H9 (cell line): ENCODE results near the gene GNLY. TPM values are rescaled to one million over a fixed set of nuclear protein-coding genes. Genes with fewer than 3 reads are reported as not detected.

Experiments used
- DNase-seq: peaks from one replicate; pipeline ENCODE4 v3.0.0-alpha.2; 2017
- H2AFZ ChIP-seq: one replicate; pipeline ENCODE4 v1.6.1; 2013; ENCODE audit warnings: mild to moderate bottlenecking, low read length, control low read depth, moderate library complexity
- H2AK5ac ChIP-seq: 2 replicates; pipeline ENCODE4 v1.6.1; 2013; ENCODE audit warnings: low read length, control low read depth, mixed read lengths; ENCODE audit not compliant: insufficient read length
- H2BK120ac ChIP-seq: one replicate; pipeline ENCODE4 v1.6.1; 2013; ENCODE audit warnings: low read depth, mild to moderate bottlenecking, low read length, control low read depth, inconsistent platforms; ENCODE audit not compliant: poor library complexity, severe bottlenecking
- H2BK12ac ChIP-seq: 2 replicates; pipeline ENCODE4 v1.6.1; 2013; ENCODE audit warnings: low read length, control low read depth, mixed read lengths, low read depth; ENCODE audit not compliant: insufficient read length
- H2BK15ac ChIP-seq: 2 replicates; pipeline ENCODE4 v1.6.1; 2013; ENCODE audit warnings: low read depth, low read length, control low read depth
- H2BK20ac ChIP-seq: one replicate; pipeline ENCODE4 v1.6.1; 2013; ENCODE audit warnings: low read depth, mild to moderate bottlenecking, low read length, control low read depth, inconsistent platforms; ENCODE audit not compliant: poor library complexity, severe bottlenecking
- H2BK5ac ChIP-seq: 2 replicates; pipeline ENCODE4 v1.6.1; 2013; ENCODE audit warnings: low read length, control low read depth, mixed read lengths; ENCODE audit not compliant: insufficient read length
- H3K14ac ChIP-seq: 2 replicates; pipeline ENCODE4 v1.6.1; 2013; ENCODE audit warnings: low read length, control low read depth; ENCODE audit not compliant: insufficient read depth
- H3K18ac ChIP-seq: 2 replicates; pipeline ENCODE4 v1.6.1; 2013; ENCODE audit warnings: low read depth, mild to moderate bottlenecking, mixed read lengths, low read length, control low read depth; ENCODE audit not compliant: insufficient read length
- H3K23ac ChIP-seq: 2 replicates; pipeline ENCODE4 v1.6.1; 2013; ENCODE audit warnings: low read length, control low read depth, mixed read lengths, low read depth; ENCODE audit not compliant: insufficient read length
- H3K23me2 ChIP-seq: 2 replicates; pipeline ENCODE4 v1.6.1; 2013; ENCODE audit warnings: low read depth, mild to moderate bottlenecking, mixed read lengths, low read length, control low read depth; ENCODE audit not compliant: insufficient read length, poor library complexity, severe bottlenecking
- H3K27ac ChIP-seq: 2 replicates; pipeline ENCODE4 v1.5.1; 2013; ENCODE audit warnings: low read length, control low read depth, mixed read lengths, low read depth; ENCODE audit not compliant: insufficient read length
- H3K27me3 ChIP-seq: 2 replicates; pipeline ENCODE4 v1.6.1; 2013; ENCODE audit warnings: low read length, control low read depth, inconsistent platforms; ENCODE audit not compliant: insufficient read depth
- H3K4ac ChIP-seq: 2 replicates; pipeline ENCODE4 v1.6.1; 2013; ENCODE audit warnings: low read depth, mild to moderate bottlenecking, control low read depth, inconsistent platforms, low read length, moderate library complexity
- H3K4me1 ChIP-seq: 2 replicates; pipeline ENCODE4 v1.6.1; 2013; ENCODE audit warnings: low read length, control low read depth, inconsistent platforms; ENCODE audit not compliant: insufficient read depth
- H3K4me2 ChIP-seq: 2 replicates; pipeline ENCODE4 v1.6.1; 2013; ENCODE audit warnings: low read length, control low read depth, mixed read lengths; ENCODE audit not compliant: insufficient read length, insufficient read depth
- H3K56ac ChIP-seq: 2 replicates; pipeline ENCODE4 v1.6.1; 2013; ENCODE audit warnings: low read depth, mild to moderate bottlenecking, mixed read lengths, low read length, control low read depth; ENCODE audit not compliant: insufficient read length
- H3K79me1 ChIP-seq: 2 replicates; pipeline ENCODE4 v1.6.1; 2013; ENCODE audit warnings: low read depth, mild to moderate bottlenecking, moderate library complexity, low read length, control low read depth, inconsistent platforms; ENCODE audit not compliant: insufficient read depth, poor library complexity, severe bottlenecking
- H3K79me2 ChIP-seq: 2 replicates; pipeline ENCODE4 v1.6.1; 2013; ENCODE audit warnings: low read length, control low read depth, inconsistent platforms; ENCODE audit not compliant: insufficient read depth
- H3K9ac ChIP-seq: 2 replicates; pipeline ENCODE4 v1.6.1; 2013; ENCODE audit warnings: low read length, control low read depth, mixed read lengths; ENCODE audit not compliant: insufficient read length; ENCODE audit errors: extremely low read depth
- H3K9me3 ChIP-seq: one replicate; pipeline ENCODE4 v1.6.1; 2013; ENCODE audit warnings: low read depth, low read length, inconsistent platforms; ENCODE audit not compliant: control insufficient read depth
- H3T11ph ChIP-seq: one replicate; pipeline ENCODE4 v1.6.1; 2013; ENCODE audit warnings: mild to moderate bottlenecking, low read length, control low read depth, inconsistent platforms
- H4K20me1 ChIP-seq: one replicate; pipeline ENCODE4 v1.6.1; 2013; ENCODE audit not compliant: control insufficient read depth, insufficient read length, insufficient read depth
- H4K5ac ChIP-seq: 2 replicates; pipeline ENCODE4 v1.6.1; 2013; ENCODE audit warnings: low read depth, mild to moderate bottlenecking, mixed read lengths, low read length, control low read depth; ENCODE audit not compliant: insufficient read length
- H4K8ac ChIP-seq: replicated peaks from 2 replicates; pipeline ENCODE4 v1.6.1; 2013; ENCODE audit warnings: low read length, control low read depth, mixed read lengths, low read depth; ENCODE audit not compliant: insufficient read length
- H4K91ac ChIP-seq: 2 replicates; pipeline ENCODE4 v1.6.1; 2013; ENCODE audit warnings: low read depth, mild to moderate bottlenecking, moderate library complexity, mixed read lengths, low read length, control low read depth; ENCODE audit not compliant: insufficient read length
- H3K27ac Mint-ChIP-seq, 3 experiments: 2 replicates in 2 of 3; 3 replicates in 1 of 3; pipeline ENCODE4 v1.8.0; 2020 to 2021; ENCODE audit warnings: mixed read lengths in 3 of 3, mild to moderate bottlenecking in 1 of 3, moderate library complexity in 1 of 3
- H3K27me3 Mint-ChIP-seq: 2 replicates; pipeline ENCODE4 v1.8.0; 2021; ENCODE audit warnings: low read depth, mild to moderate bottlenecking, moderate library complexity, mixed read lengths
- H3K36me3 Mint-ChIP-seq, 3 experiments: 2 replicates in 2 of 3; 3 replicates in 1 of 3; pipeline ENCODE4 v1.8.0; 2020 to 2021; ENCODE audit warnings: low read depth in 3 of 3, mixed read lengths in 3 of 3; ENCODE audit not compliant: insufficient read depth in 1 of 3
- H3K4me1 Mint-ChIP-seq, 2 experiments: 2 replicates each; pipeline ENCODE4 v1.8.0; 2020; ENCODE audit warnings: mixed read lengths in 2 of 2
- H3K4me3 Mint-ChIP-seq, 2 experiments: 2 replicates in 1 of 2; 3 replicates in 1 of 2; pipeline ENCODE4 v1.8.0; 2020 to 2021; ENCODE audit warnings: mild to moderate bottlenecking in 2 of 2, mixed read lengths in 2 of 2, moderate library complexity in 1 of 2
- H3K9me3 Mint-ChIP-seq, 2 experiments: 2 replicates in 1 of 2; 3 replicates in 1 of 2; pipeline ENCODE4 v1.8.0; 2020; ENCODE audit warnings: mild to moderate bottlenecking in 2 of 2, mixed read lengths in 2 of 2, moderate library complexity in 1 of 2
- CTCF ChIP-seq: fragments of 200-600 bp; sonication (generic); conservative IDR thresholded peaks from 3 replicates; pipeline ENCODE4 v1.8.0; 2021; ENCODE audit warnings: antibody characterized with exemption, mild to moderate bottlenecking
- WGBS: extraction: QIAGEN DNeasy Blood & Tissue Kit; methylation state at CpG from one replicate; pipeline ENCODE4 v1.1.7; 2013; ENCODE audit warnings: missing lambda C conversion rate, low lambda C conversion rate, mixed read lengths; ENCODE audit not compliant: insufficient read length; ENCODE audit errors: extremely low coverage; 5-methylcytosine and 5-hydroxymethylcytosine counted together
- total RNA-seq: library from RNA; stranded (reverse); gene quantifications from 2 replicates; pipeline ENCODE4 v1.2.1, GENCODE V29; 2021

GNLY gene
- total RNA-seq, 1 experiment from 2014 or later: not detected

- Histone ChIP-seq H3K23ac (no peak overlapping the region), H3K9ac (no peak overlapping the region), H2BK120ac (no peak overlapping the region), H2BK5ac (no peak overlapping the region), H2BK20ac (no peak overlapping the region), H4K5ac (no peak overlapping the region), H3T11ph (no peak overlapping the region), H3K27me3 (no peaks in the 10 kb centered on the region; the same call in 1 of the 2 replicates), H3K23me2 (no peaks in the 10 kb centered on the region), H2BK15ac (no peak overlapping the region), H3K79me2 (no peaks in the 10 kb centered on the region), H3K4me1 (no peaks in the 10 kb centered on the region), H3K18ac (no peak overlapping the region), H2AK5ac (no peak overlapping the region), H3K9me3 (no peaks in the 10 kb centered on the region), H4K91ac (no peak overlapping the region), H3K14ac (no peak overlapping the region), H3K4me2 (no peak overlapping the region), H3K79me1 (no peaks in the 10 kb centered on the region), H4K8ac (no peak overlapping the region), H4K20me1 (no peaks in the 10 kb centered on the region), H3K4ac (no peak overlapping the region), H3K56ac (no peak overlapping the region), H2BK12ac (no peak overlapping the region), H3K27ac (no peak overlapping the region), H2AFZ (no peak overlapping the region)
- Mint-ChIP-seq H3K4me3 (no peak overlapping the region), H3K27me3 (peaks cover 69% of the 10 kb centered on the region), H3K27ac (peak overlapping the region in 1 of 3 experiments; percentile 39; a peak in 1 of 7 replicates), H3K36me3 (no peaks in the 10 kb centered on the region), H3K4me1 (peaks cover 10 to 24% of the 10 kb centered on the region in 2 experiments), H3K9me3 (peaks cover 0 to 3% of the 10 kb centered on the region in 2 experiments; a peak in 2 of 5 replicates)
- no peak for DNase-seq
- no CpG with 5 or more reads among the region's 9 CpGs for WGBS
- TF ChIP-seq CTCF: no peak
These were observed 47.2 kb downstream of the GNLY start for GRCh38 chr2:85741211-85741832.
